GDM1 (cell line): ENCODE measurements around the gene ANKRD13A.

Source experiments
- DNase-seq: peaks from one replicate; lab custom pipeline; 2025; lab: John Stamatoyannopoulos, UW

Gene ANKRD13A

GRCh38 chr12:110079477-110080400 lies 80.5 kb downstream of the ANKRD13A start:
- peak; percentile 67 for DNase-seq

- no peak for DNase-seq
Measured at GRCh38 chr12:110080410-110080809, 81.2 kb downstream of the ANKRD13A start.

GRCh38 chr12:110084314-110085015 lies 85.2 kb downstream of the ANKRD13A start:
- no peak for DNase-seq

- DNase-seq, result peak; percentile 32
Measured at GRCh38 chr12:110088216-110088615, 89.0 kb downstream of the ANKRD13A start.

- peak; percentile 21 for DNase-seq
Measured at GRCh38 chr12:110088936-110089335, 89.7 kb downstream of the ANKRD13A start.
